ENCODE results near the gene GBP4.

GBP4 gene

GRCh38 chr1:89142160-89142559 is 56.6 kb downstream of the GBP4 start:
- H3K4me1 ChIP-seq (ENCODE audit: control insufficient read depth in 1 of 2, insufficient read depth in 2 of 2, low read length in 2 of 2), result no peaks in the 10 kb centered on the region
- H3K36me3 ChIP-seq (ENCODE audit: control insufficient read depth in 1 of 2, insufficient read depth in 2 of 2, low read length in 2 of 2), result no peaks in the 10 kb centered on the region
- no peaks in the 10 kb centered on the region for H3K9me3 ChIP-seq (ENCODE audit: control insufficient read depth in 1 of 2, low read length in 2 of 2)
- no peaks in the 10 kb centered on the region for H3K27me3 ChIP-seq (ENCODE audit: low read depth, low read length)
- no peak overlapping the region for H3K4me3 ChIP-seq (ENCODE audit: low read depth in 1 of 2, low read length in 2 of 2)
- no peak overlapping the region for H3K27ac ChIP-seq (ENCODE audit: low read length)

- peaks cover 4 to 10% of the 10 kb centered on the region in 2 donors for H3K4me1 ChIP-seq (ENCODE audit: control insufficient read depth in 1 of 2, insufficient read depth in 2 of 2, low read length in 2 of 2)
- H3K27ac ChIP-seq (ENCODE audit: low read length), result no peak overlapping the region
- no peaks in the 10 kb centered on the region for H3K9me3 ChIP-seq (ENCODE audit: control insufficient read depth in 1 of 2, low read length in 2 of 2)
- no peaks in the 10 kb centered on the region for H3K27me3 ChIP-seq (ENCODE audit: low read depth, low read length)
- no peaks in the 10 kb centered on the region for H3K36me3 ChIP-seq (ENCODE audit: control insufficient read depth in 1 of 2, insufficient read depth in 2 of 2, low read length in 2 of 2)
- no peak overlapping the region for H3K4me3 ChIP-seq (ENCODE audit: low read depth in 1 of 2, low read length in 2 of 2)
These were observed 65.0 kb downstream of the GBP4 start for GRCh38 chr1:89133747-89134146.
